HepG2 (cell line): ENCODE measurements around the gene RRAD. TPM values are rescaled to one million over a fixed set of nuclear protein-coding genes. Genes with fewer than 3 reads are reported as not detected.
A peak's percentile ranks its signal among the peaks of the same experiment; 100 is the strongest.

Experiments
- AKAP8 ChIP-seq: sonication (generic); formaldehyde crosslinking; IDR thresholded peaks from 2 replicates; pipeline ENCODE4 v1.5.1; 2020; ENCODE audit warnings: mild to moderate bottlenecking, missing genetic modification reagents
- CBX1 ChIP-seq: IDR thresholded peaks from one replicate; pipeline ENCODE4 v1.6.1; 2016; ENCODE audit warnings: antibody characterized with exemption, low read depth
- DNMT1 ChIP-seq: sonication (generic); formaldehyde crosslinking; IDR thresholded peaks from 2 replicates; pipeline ENCODE4 v1.5.1; 2020; ENCODE audit warnings: mild to moderate bottlenecking, missing genetic modification reagents
- HCFC1 ChIP-seq: fragments of 150-350 bp; IDR thresholded peaks from 2 replicates; pipeline ENCODE4 v1.6.1; 2014; ENCODE audit warnings: low read depth, low read length
- NFE2L2 ChIP-seq: fragments of 150-350 bp; IDR thresholded peaks from 2 replicates; pipeline ENCODE4 v1.6.1; 2014; ENCODE audit warnings: low read length
- PCBP1 ChIP-seq: fragments of 200-400 bp; formaldehyde crosslinking; IDR thresholded peaks from 2 replicates; pipeline ENCODE4 v1.6.1; 2017; ENCODE audit warnings: mild to moderate bottlenecking, low read depth, low read length, borderline replicate concordance
- RELA ChIP-seq: sonication (generic); formaldehyde crosslinking; IDR thresholded peaks from 2 replicates; pipeline ENCODE4 v1.4.0; 2020; ENCODE audit warnings: missing genetic modification reagents
- SOX13 ChIP-seq, 3 experiments: fragments of 450-650 bp in 1 of 3; sonication (generic) in 1 of 3; formaldehyde crosslinking in 1 of 3; IDR thresholded peaks in 2 of 3; conservative IDR thresholded peaks in 1 of 3; 2 replicates each; pipeline versions ENCODE4 v1.5.0 to v1.6.1; 2016 to 2020; ENCODE audit warnings: antibody characterized with exemption in 1 of 3, mild to moderate bottlenecking in 1 of 3, missing compliant biosample characterization in 1 of 3, missing genetic modification reagents in 1 of 3, moderate library complexity in 1 of 3
- U2AF1 ChIP-seq: fragments of 200-400 bp; formaldehyde crosslinking; optimal IDR thresholded peaks from 2 replicates; pipeline ENCODE3; 2017; ENCODE audit warnings: mild to moderate bottlenecking, low read depth, low read length
- ZNF230 ChIP-seq: sonication (generic); formaldehyde crosslinking; IDR thresholded peaks from 2 replicates; pipeline ENCODE4 v1.4.0; 2020; ENCODE audit warnings: mild to moderate bottlenecking, missing genetic modification reagents
- ZNF552 ChIP-seq: sonication (generic); formaldehyde crosslinking; IDR thresholded peaks from 2 replicates; pipeline ENCODE4 v1.9.0; 2022; ENCODE audit warnings: missing genetic modification reagents, mild to moderate bottlenecking, borderline replicate concordance
- ZNF563 ChIP-seq: sonication (generic); formaldehyde crosslinking; IDR thresholded peaks from 2 replicates; pipeline ENCODE4 v1.8.0; 2022; ENCODE audit warnings: mild to moderate bottlenecking, moderate library complexity, missing genetic modification reagents
- ZNF720 ChIP-seq: sonication (generic); formaldehyde crosslinking; IDR thresholded peaks from 2 replicates; pipeline ENCODE4 v1.4.0; 2020; ENCODE audit warnings: missing genetic modification reagents
- ZNF776 ChIP-seq: sonication (generic); formaldehyde crosslinking; IDR thresholded peaks from 2 replicates; pipeline ENCODE4 v1.4.0; 2020; ENCODE audit warnings: mild to moderate bottlenecking, missing genetic modification reagents
- ZSCAN25 ChIP-seq: sonication (generic); formaldehyde crosslinking; IDR thresholded peaks from 2 replicates; pipeline ENCODE4 v1.8.0; 2022; ENCODE audit warnings: mild to moderate bottlenecking, missing genetic modification reagents
- polyA plus RNA-seq, 8 experiments: library from polyadenylated mRNA; depleted of rRNA in 3 of 8; stranded (reverse) in 7 of 8; unstranded in 1 of 8; fragments of >200 nt; fragmentation: Illumina TruSeq in 4 of 8; extraction: Trizol in 4 of 8; gene quantifications; 2 replicates each; pipeline versions ENCODE4 v1.2.1 to v1.2.3, GENCODE V29; 2011 to 2016; ENCODE audit warnings: low read depth in 4 of 8, missing spikeins in 1 of 8, mixed read lengths in 1 of 8; ENCODE audit not compliant: insufficient read depth in 1 of 8
- total RNA-seq, 5 experiments: library from RNA; depleted of rRNA; stranded (reverse); fragments of >200 nt; fragmentation: Illumina TruSeq; extraction: Trizol; gene quantifications; 2 replicates each; pipeline ENCODE4 v1.2.3, GENCODE V29; 2016; ENCODE audit warnings: low read depth in 1 of 5
- TF ChIP-seq, protein P1 (sequence below): sonication (generic); formaldehyde crosslinking; IDR thresholded peaks from 2 replicates; pipeline ENCODE4 v1.4.0; 2020; ENCODE audit warnings: missing genetic modification reagents, borderline replicate concordance
- TF ChIP-seq, protein P2 (sequence below): sonication (generic); formaldehyde crosslinking; IDR thresholded peaks from 2 replicates; pipeline ENCODE4 v1.4.0; 2020; ENCODE audit warnings: missing genetic modification reagents, mild to moderate bottlenecking, borderline replicate concordance
- TF ChIP-seq, protein P3 (sequence below): sonication (generic); formaldehyde crosslinking; IDR thresholded peaks from 2 replicates; pipeline ENCODE4 v1.5.0; 2020; ENCODE audit warnings: missing genetic modification reagents, mild to moderate bottlenecking, borderline replicate concordance
- TF ChIP-seq, protein P4 (sequence below): sonication (generic); formaldehyde crosslinking; IDR thresholded peaks from 2 replicates; pipeline ENCODE4 v1.5.1; 2020; ENCODE audit warnings: mild to moderate bottlenecking, moderate library complexity, missing genetic modification reagents

Gene RRAD
- total and polyA plus RNA-seq, 2 of the 13 experiments (the other 11 are each of a cell fraction or from before 2014, with no cell fraction given), result 0.80 to 1.1 TPM

DNA sequence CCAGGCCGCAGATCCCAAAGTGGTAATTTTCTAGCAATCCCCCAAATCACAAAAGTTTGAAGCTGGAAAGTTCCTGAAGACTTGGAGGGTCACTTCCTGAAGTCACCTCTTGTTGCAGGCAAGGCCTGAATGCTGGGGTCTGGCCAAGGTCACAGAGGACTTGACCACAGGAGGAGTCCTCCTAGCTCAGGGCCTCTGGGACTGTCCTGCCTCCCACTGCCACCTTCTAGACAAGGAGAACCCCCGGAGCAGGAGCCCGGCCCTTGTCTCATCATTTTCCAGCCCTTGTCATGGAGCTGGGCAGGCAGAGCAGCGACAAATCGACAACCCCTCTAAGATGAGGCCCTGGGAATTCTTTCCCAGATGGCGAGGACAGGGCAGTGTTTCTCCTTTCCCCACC lies 7.0 kb downstream of the RRAD start (continued):
- TF ChIP-seq, protein P1, sequence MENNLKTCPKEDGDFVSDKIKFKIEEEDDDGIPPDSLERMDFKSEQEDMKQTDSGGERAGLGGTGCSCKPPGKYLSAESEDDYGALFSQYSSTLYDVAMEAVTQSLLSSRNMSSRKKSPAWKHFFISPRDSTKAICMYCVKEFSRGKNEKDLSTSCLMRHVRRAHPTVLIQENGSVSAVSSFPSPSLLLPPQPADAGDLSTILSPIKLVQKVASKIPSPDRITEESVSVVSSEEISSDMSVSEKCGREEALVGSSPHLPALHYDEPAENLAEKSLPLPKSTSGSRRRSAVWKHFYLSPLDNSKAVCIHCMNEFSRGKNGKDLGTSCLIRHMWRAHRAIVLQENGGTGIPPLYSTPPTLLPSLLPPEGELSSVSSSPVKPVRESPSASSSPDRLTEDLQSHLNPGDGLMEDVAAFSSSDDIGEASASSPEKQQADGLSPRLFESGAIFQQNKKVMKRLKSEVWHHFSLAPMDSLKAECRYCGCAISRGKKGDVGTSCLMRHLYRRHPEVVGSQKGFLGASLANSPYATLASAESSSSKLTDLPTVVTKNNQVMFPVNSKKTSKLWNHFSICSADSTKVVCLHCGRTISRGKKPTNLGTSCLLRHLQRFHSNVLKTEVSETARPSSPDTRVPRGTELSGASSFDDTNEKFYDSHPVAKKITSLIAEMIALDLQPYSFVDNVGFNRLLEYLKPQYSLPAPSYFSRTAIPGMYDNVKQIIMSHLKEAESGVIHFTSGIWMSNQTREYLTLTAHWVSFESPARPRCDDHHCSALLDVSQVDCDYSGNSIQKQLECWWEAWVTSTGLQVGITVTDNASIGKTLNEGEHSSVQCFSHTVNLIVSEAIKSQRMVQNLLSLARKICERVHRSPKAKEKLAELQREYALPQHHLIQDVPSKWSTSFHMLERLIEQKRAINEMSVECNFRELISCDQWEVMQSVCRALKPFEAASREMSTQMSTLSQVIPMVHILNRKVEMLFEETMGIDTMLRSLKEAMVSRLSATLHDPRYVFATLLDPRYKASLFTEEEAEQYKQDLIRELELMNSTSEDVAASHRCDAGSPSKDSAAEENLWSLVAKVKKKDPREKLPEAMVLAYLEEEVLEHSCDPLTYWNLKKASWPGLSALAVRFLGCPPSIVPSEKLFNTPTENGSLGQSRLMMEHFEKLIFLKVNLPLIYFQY (CRISPR knock-in tag), result no peak
- TF ChIP-seq, protein P2, sequence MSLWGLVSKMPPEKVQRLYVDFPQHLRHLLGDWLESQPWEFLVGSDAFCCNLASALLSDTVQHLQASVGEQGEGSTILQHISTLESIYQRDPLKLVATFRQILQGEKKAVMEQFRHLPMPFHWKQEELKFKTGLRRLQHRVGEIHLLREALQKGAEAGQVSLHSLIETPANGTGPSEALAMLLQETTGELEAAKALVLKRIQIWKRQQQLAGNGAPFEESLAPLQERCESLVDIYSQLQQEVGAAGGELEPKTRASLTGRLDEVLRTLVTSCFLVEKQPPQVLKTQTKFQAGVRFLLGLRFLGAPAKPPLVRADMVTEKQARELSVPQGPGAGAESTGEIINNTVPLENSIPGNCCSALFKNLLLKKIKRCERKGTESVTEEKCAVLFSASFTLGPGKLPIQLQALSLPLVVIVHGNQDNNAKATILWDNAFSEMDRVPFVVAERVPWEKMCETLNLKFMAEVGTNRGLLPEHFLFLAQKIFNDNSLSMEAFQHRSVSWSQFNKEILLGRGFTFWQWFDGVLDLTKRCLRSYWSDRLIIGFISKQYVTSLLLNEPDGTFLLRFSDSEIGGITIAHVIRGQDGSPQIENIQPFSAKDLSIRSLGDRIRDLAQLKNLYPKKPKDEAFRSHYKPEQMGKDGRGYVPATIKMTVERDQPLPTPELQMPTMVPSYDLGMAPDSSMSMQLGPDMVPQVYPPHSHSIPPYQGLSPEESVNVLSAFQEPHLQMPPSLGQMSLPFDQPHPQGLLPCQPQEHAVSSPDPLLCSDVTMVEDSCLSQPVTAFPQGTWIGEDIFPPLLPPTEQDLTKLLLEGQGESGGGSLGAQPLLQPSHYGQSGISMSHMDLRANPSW (CRISPR knock-in tag), result no peak
- TF ChIP-seq, protein P3, sequence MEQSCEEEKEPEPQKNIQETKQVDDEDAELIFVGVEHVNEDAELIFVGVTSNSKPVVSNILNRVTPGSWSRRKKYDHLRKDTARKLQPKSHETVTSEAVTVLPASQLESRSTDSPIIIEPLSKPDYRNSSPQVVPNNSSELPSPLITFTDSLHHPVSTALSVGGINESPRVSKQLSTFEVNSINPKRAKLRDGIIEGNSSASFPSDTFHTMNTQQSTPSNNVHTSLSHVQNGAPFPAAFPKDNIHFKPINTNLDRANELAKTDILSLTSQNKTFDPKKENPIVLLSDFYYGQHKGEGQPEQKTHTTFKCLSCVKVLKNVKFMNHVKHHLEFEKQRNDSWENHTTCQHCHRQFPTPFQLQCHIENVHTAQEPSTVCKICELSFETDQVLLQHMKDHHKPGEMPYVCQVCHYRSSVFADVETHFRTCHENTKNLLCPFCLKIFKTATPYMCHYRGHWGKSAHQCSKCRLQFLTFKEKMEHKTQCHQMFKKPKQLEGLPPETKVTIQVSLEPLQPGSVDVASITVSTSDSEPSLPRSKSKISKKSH, result 0 out of 2 replicates have a peak, but pooled peaks have one; percentile 22
- no peak for TF ChIP-seq SOX13 (IDR thresholded peaks at IDR 0.05)
- no peak for TF ChIP-seq SOX13 (CRISPR knock-in tag; conservative IDR thresholded peaks at IDR 0.05 in 1 of 2, IDR thresholded peaks at IDR 0.05 in 1 of 2)
- no peak for TF ChIP-seq PCBP1
- no peak for TF ChIP-seq ZNF552 (CRISPR knock-in tag)
- TF ChIP-seq ZNF776 (CRISPR knock-in tag), result 0 out of 2 replicates have a peak, but pooled peaks have one; percentile 65
- TF ChIP-seq RELA (CRISPR knock-in tag), result no peak
- TF ChIP-seq ZSCAN25 (CRISPR knock-in tag), result no peak
- TF ChIP-seq ZNF230 (CRISPR knock-in tag), result no peak
- TF ChIP-seq, protein P4, sequence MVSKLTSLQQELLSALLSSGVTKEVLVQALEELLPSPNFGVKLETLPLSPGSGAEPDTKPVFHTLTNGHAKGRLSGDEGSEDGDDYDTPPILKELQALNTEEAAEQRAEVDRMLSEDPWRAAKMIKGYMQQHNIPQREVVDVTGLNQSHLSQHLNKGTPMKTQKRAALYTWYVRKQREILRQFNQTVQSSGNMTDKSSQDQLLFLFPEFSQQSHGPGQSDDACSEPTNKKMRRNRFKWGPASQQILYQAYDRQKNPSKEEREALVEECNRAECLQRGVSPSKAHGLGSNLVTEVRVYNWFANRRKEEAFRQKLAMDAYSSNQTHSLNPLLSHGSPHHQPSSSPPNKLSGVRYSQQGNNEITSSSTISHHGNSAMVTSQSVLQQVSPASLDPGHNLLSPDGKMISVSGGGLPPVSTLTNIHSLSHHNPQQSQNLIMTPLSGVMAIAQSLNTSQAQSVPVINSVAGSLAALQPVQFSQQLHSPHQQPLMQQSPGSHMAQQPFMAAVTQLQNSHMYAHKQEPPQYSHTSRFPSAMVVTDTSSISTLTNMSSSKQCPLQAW (CRISPR knock-in tag), result 0 out of 2 replicates have a peak, but pooled peaks have one; percentile 7
- no peak for TF ChIP-seq AKAP8 (CRISPR knock-in tag)
- TF ChIP-seq U2AF1, result peak; percentile 35
- TF ChIP-seq HCFC1, result no peak
- TF ChIP-seq CBX1, result no peak
- no peak for TF ChIP-seq NFE2L2
- TF ChIP-seq ZNF563 (CRISPR knock-in tag), result no peak
- 0 out of 2 replicates have a peak, but pooled peaks have one; percentile 11 for TF ChIP-seq DNMT1 (CRISPR knock-in tag)
- no peak for TF ChIP-seq ZNF720 (CRISPR knock-in tag)
